HG02763 (cell line): ENCODE data around the gene ZDHHC14.
"Not testable (repeated sequence)": the region's sequence is repeated elsewhere in the genome, so short reads cannot be mapped to it uniquely, and the experiment has no call there.

Experiments used
- ATAC-seq: cut with Tn5 transposase; IDR thresholded peaks from one replicate; pipeline ENCODE4 v1.9.1; 2021; ENCODE audit warnings: mild to moderate bottlenecking, moderate library complexity; ENCODE audit not compliant: unreplicated experiment

ZDHHC14 gene

DNA sequence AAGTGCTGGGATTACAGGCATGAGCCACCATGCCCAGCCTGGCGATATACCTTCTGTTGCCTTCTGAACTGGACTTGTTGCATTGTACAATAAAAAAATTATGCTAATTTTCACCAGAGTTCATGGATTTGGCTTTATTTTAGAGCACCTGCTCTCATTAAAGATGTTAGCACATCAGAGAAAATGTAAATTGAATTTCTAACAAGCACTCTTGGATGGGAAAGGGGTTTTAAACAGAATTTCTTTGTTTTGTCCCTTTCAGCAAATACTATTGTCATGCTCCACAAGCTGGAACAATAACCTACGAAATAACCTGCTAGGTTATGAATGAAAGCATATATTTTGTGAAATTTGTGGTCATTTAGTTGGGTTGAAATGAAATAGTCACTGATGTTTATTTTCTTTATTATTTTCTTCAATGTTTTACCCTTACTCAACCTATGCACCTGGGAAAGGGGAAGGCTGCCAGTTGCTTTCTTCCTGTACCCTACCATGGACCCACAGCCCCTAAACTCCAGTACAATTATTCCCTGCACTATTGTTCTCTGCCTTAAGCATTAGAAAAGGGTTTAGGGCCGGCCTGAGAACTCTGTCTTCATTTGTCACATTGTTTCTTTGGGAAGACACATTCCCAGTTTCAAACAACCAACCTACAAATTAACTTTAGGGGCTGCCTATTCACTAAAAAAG, 22.2 kb downstream of the ZDHHC14 start:
- ATAC-seq: no peak

- ATAC-seq: no peak
These were observed 22.7 kb downstream of the ZDHHC14 start for GRCh38 chr6:157403686-157404051.

DNA sequence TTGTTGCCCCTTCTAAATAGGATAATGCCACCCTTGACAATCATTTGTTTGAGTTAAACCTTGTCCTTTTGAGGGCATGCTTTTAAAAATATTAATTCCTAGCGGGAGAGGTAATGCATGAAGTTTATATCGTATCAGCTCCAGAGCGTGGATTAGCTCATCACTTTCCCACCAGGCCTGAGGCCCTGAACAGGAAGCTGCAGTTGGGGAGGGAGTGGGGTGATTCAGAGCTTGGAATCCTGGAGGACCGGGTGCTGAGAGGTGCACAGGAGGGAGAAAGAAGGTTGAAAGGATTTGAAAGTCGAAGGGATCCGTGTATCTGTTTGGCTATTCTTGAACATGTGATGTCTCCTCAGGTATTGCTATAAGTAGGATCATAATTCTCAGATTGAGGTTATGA, 25.0 kb downstream of the ZDHHC14 start:
- no peak for ATAC-seq

DNA sequence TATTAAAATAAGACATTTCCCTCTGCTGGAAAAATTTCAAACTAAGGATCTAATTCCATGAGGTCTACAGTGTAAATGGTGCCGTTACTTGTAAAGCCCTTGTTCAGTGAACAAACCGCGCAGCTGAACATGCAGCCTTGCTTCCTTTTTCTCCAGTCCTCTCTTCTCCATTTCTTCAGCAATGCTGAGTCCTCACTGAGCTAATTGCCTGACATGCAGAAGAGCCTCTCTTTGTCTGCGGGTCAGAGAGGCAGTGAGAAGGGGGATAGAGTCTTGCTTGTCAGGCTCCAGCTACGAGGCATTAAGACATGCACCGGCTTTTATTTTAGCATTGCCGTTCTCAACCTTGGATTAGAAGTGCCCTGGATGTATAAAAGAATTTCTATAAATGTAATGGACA, 25.7 kb downstream of the ZDHHC14 start:
- no peak for ATAC-seq

DNA sequence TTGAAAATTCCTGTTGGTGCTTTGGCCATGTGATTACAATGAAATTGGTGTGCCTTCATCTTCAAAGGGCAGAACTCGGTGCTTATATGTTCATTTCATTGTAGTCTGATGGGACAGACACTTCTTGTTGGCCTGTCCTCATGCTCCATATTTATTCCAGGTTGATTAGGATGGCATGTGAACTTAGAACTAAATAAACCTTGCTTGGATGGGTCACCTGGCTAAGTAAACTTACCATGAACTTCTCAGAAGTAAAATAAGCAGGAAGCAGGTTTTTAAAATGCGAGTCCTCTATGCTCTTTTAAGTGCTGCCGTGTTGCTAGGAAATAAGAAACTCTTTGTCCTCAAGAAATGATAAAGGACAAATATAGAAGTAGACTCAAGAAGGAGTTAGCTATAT, 26.7 kb downstream of the ZDHHC14 start:
- no peak for ATAC-seq

DNA sequence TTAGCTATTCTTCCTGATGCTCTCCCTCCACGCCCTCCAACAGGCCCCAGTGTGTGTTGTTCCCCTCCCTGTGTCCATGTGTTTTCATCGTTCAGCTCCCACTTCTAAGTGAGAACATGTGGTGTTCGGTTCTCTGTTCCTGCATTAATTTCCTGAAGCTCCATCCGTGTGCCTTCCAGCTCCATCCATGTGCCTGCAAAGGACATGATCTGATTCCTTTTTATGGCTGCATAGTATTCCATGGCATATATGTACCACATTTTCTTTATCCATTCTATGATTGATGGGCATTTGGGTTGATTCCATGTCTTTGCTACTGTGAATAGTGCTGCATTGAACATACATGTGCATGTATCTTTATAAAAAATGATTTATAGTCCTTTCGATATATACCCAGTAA, 27.4 kb downstream of the ZDHHC14 start:
- ATAC-seq: not testable (repeated sequence)

GRCh38 chr6:157410045-157410444, 29.1 kb downstream of the ZDHHC14 start:
- no peak for ATAC-seq

DNA sequence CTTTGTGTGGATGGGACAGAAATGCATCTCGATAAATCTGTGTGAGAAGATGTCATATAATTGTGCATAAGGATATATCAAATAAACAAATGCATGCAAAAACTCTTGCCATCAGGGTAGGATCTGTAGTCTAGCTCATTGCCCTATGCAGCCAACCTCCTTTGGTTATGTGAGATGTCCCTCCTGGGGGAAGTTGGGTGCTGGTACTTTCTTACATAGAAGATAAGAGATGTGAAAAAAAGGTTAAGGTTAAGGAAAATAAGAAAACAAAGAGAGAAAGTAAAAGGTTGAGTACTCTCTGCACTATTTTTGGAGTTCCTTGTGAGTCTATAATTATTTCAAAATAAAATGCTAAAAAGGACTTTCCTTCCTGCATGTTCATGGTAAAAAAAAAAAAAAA, 30.4 kb downstream of the ZDHHC14 start:
- ATAC-seq: no peak

DNA sequence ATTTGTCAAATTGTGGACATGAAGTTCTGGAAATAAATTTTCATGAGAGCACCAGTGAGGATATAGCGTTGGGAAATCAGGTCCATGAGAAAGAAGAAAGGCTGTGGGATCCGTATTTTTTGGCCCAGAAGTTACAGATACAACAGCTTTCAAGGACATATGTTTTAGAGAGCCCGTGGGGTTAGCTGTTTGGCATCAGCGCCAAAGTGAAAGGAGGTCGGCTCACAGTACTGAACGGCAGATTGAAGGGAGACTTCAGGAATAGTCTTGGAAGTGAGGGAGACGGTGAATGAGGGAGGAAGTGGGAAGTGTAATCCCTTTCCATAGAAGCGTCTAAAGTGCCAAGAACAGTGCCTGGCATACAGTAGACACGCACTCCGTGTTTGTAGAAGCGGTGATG, 31.8 kb downstream of the ZDHHC14 start:
- no peak for ATAC-seq

DNA sequence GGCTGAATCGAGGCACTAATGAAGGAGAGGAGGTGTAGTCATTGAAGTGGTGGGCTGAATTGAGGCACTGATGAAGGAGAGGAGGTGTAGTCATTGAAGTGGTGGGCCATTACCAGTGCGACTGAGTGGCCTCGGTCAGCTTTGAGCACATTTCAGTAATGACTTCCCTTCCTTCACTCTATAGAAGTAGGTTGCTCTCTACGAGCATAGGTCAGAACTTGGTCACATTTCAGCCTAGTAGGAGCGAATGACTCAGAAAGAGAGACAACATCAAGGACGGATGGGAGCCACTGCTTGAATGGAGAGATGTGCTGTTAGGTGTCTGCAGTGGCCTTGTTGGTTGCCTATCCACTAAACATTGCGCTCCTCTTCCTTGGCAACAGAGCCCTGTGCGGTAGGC, 39.5 kb downstream of the ZDHHC14 start:
- no peak for ATAC-seq

GRCh38 chr6:157424491-157425020, 43.6 kb downstream of the ZDHHC14 start:
- ATAC-seq: no peak

GRCh38 chr6:157427969-157428368, 47.0 kb downstream of the ZDHHC14 start:
- no peak for ATAC-seq

- no peak for ATAC-seq
These were observed 47.6 kb downstream of the ZDHHC14 start for GRCh38 chr6:157428427-157429202.

DNA sequence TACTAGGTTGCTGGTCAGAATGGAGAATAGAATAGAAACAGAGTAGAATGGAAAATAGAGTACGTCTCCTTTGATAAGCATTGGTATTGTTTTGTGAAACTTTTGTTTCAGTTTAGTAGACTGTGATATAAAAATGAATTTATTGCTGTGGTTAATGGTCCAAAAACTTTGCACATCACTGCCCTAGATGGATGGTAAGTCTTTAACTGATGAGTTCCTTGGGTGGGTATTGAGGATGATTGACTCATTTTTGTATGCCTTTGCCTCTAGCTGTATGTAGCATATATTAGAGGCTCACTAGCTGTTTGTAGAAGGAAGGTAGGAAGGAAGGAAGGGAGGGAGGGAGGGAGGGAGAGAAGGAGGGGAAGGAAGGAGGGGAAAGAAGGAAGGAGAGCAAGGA, 48.3 kb downstream of the ZDHHC14 start:
- no peak for ATAC-seq

- ATAC-seq: no peak
These were observed 49.8 kb downstream of the ZDHHC14 start for GRCh38 chr6:157430834-157431233.

- no peak for ATAC-seq
These were observed 51.4 kb downstream of the ZDHHC14 start for GRCh38 chr6:157432231-157432891.

DNA sequence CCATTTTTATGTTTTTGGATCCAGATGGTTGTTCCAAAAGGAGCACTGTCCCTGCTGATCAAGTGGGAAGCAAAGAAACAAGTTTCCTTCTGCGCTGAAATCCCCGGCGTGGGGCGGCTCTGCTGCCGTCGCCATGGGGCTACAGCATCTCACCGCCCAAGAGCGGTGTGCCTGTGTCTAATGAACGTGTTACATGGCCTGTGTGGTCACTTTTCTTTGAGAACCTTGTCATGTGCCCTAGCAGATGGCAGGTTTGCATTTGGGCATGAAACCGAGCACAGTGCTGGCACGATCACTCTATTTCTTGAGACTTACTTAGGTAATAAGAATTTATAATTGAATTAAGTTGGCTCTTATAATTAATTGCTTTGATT, 51.9 kb downstream of the ZDHHC14 start:
- ATAC-seq: no peak

GRCh38 chr6:157433678-157434081, 52.7 kb downstream of the ZDHHC14 start:
- no peak for ATAC-seq

DNA sequence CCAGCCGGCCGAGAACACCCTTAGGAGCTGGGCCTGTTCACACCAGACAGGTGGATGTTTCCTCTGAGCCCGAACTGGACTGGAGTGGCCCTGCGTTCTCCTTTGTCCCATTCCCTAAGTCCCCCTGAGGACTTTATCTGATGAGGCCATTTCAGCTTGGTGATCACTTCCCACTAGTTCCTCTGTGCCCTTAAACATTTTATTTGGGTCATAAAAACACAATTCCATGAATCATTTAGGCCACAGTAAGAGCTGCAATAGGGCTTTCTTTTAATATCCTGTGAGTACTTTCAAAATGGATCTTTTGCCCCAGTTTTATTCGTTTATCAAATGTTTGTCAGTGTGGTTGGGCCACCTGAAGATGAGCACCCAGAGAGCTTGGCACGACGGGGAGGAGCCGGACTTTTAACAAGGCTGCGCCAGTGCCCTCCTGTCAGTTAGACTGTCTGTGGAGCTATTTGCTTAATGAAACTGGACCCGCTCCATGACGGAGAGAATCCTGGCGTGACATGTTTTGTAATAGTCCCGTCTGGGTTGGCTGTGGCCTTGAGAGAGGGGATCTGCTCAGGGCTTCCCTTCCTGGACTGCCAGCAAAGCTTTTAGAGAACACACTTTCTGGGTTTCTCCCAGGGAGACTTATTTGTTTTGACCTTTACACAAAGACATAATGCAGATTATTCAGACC, 53.5 kb downstream of the ZDHHC14 start:
- ATAC-seq: no peak

GRCh38 chr6:157436219-157436943, 55.4 kb downstream of the ZDHHC14 start:
- ATAC-seq: no peak

DNA sequence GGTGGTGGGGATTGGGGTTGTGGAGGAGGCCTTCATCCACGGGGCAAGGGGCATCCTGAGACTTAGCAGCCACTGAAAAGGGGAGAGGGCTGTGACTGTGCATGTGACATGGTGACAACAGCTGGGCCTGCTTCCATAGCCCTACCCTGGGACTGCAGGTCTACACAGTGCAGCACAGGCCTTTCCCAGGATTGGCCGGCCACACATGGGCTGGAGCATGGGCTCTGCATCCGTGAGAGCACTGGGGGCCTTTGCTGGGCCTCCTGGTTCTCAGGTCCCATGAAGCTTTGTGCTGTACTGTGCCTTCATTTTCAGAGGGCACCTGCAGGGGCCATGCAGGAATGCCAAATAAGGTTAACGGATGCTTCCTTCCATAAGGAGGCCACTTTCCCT, 56.0 kb downstream of the ZDHHC14 start:
- no peak for ATAC-seq
